Fibroblast of skin of right biceps (primary cell): ENCODE data around the gene NDUFS6.

Experiments
- DNase-seq: peaks from one replicate; pipeline ENCODE4 v3.0.0-alpha.2; 2013

The NDUFS6 gene

GRCh38 chr5:1818784-1819183 is 17.6 kb downstream of the NDUFS6 start:
- no peak for DNase-seq

GRCh38 chr5:1819458-1819857 is 18.3 kb downstream of the NDUFS6 start:
- no peak for DNase-seq

GRCh38 chr5:1820381-1820780 is 19.2 kb downstream of the NDUFS6 start:
- no peak for DNase-seq

GRCh38 chr5:1820926-1821325 is 19.7 kb downstream of the NDUFS6 start:
- no peak for DNase-seq

GRCh38 chr5:1821862-1822261 is 20.7 kb downstream of the NDUFS6 start:
- DNase-seq: no peak

- DNase-seq: no peak
Observed at GRCh38 chr5:1823381-1824034, 22.3 kb downstream of the NDUFS6 start.

- DNase-seq: no peak
Observed at GRCh38 chr5:1824109-1824821, 23.1 kb downstream of the NDUFS6 start.

GRCh38 chr5:1824903-1825841 is 24.0 kb downstream of the NDUFS6 start:
- DNase-seq: no peak

GRCh38 chr5:1826235-1826980 is 25.2 kb downstream of the NDUFS6 start:
- no peak for DNase-seq

- DNase-seq: no peak
Observed at GRCh38 chr5:1827025-1827885, 26.0 kb downstream of the NDUFS6 start.

- no peak for DNase-seq
Observed at GRCh38 chr5:1827886-1828397, 26.7 kb downstream of the NDUFS6 start.

GRCh38 chr5:1830571-1831228 is 29.5 kb downstream of the NDUFS6 start:
- no peak for DNase-seq

- DNase-seq: no peak
Observed at GRCh38 chr5:1831257-1831656, 30.1 kb downstream of the NDUFS6 start.

- DNase-seq: no peak
Observed at GRCh38 chr5:1831677-1832313, 30.6 kb downstream of the NDUFS6 start.

GRCh38 chr5:1832511-1833250 is 31.5 kb downstream of the NDUFS6 start:
- no peak for DNase-seq

- DNase-seq: no peak
Observed at GRCh38 chr5:1833264-1834021, 32.2 kb downstream of the NDUFS6 start.

GRCh38 chr5:1834022-1834551 is 32.9 kb downstream of the NDUFS6 start:
- DNase-seq: no peak

GRCh38 chr5:1834721-1835429 is 33.7 kb downstream of the NDUFS6 start:
- no peak for DNase-seq
